DND-41 (cell line): ENCODE results near the gene CACUL1.

Source experiments
- CTCF ChIP-seq: IDR thresholded peaks from 2 replicates; pipeline ENCODE4 v1.5.1; 2012; ENCODE audit warnings: borderline replicate concordance, low read length, moderate library complexity, mild to moderate bottlenecking; ENCODE audit not compliant: poor library complexity, severe bottlenecking; ENCODE audit errors: extremely low read depth
- EZH2 ChIP-seq: IDR thresholded peaks from 3 replicates; pipeline ENCODE4 v1.6.1; 2012; ENCODE audit warnings: borderline replicate concordance, low read depth, mild to moderate bottlenecking, moderate library complexity, low read length, inconsistent platforms; ENCODE audit not compliant: severe bottlenecking

DNA sequence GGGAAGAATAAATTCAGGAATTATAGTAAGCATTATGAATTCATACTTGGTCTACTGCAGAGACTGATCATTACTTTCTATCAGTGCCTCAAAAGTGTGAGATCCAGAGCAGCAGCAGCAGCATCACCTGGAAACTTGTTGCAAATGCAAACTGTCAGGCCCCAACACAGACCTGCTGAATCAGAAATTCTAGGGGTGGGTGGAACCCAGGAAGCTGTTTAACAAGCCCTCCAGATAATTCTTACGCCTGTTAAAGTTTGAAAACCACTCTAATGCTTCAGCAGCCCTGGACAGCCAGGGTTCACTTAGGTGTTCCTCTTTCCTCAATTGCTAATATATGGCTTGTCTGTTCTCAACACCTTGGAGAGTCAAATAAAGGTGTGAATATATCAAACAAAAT lies 19.5 kb downstream of the CACUL1 start:
- no peak for TF ChIP-seq CTCF
- no peak for TF ChIP-seq EZH2
